HG03175 (cell line): Measurements from ENCODE around the gene PRKCQ.

ENCODE experiments used
- ATAC-seq: cut with Tn5 transposase; IDR thresholded peaks from one replicate; pipeline ENCODE4 v1.9.1; 2021; ENCODE audit warnings: mild to moderate bottlenecking, moderate library complexity; ENCODE audit not compliant: unreplicated experiment

PRKCQ gene

GRCh38 chr10:6570893-6571292 is 9.2 kb downstream of the PRKCQ start:
- no peak for ATAC-seq

GRCh38 chr10:6569259-6569658 is 10.8 kb downstream of the PRKCQ start:
- no peak for ATAC-seq

- ATAC-seq: no peak
These were observed 12.2 kb downstream of the PRKCQ start for GRCh38 chr10:6567884-6568283.

GRCh38 chr10:6567203-6567703 is 12.8 kb downstream of the PRKCQ start:
- ATAC-seq: no peak

GRCh38 chr10:6565588-6565987 is 14.5 kb downstream of the PRKCQ start:
- ATAC-seq: no peak

- no peak for ATAC-seq
These were observed 15.7 kb downstream of the PRKCQ start for GRCh38 chr10:6564367-6564766.

- no peak for ATAC-seq
These were observed 16.3 kb downstream of the PRKCQ start for GRCh38 chr10:6563731-6564130.

GRCh38 chr10:6563075-6563474 is 17.0 kb downstream of the PRKCQ start:
- no peak for ATAC-seq

GRCh38 chr10:6562221-6562620 is 17.9 kb downstream of the PRKCQ start:
- no peak for ATAC-seq

GRCh38 chr10:6561552-6561951 is 18.5 kb downstream of the PRKCQ start:
- no peak for ATAC-seq

- ATAC-seq: no peak
These were observed 21.2 kb downstream of the PRKCQ start for GRCh38 chr10:6558759-6559461.

GRCh38 chr10:6558272-6558671 is 21.8 kb downstream of the PRKCQ start:
- no peak for ATAC-seq

GRCh38 chr10:6553937-6554336 is 26.1 kb downstream of the PRKCQ start:
- ATAC-seq: no peak

GRCh38 chr10:6543431-6544005 is 36.6 kb downstream of the PRKCQ start:
- no peak for ATAC-seq

- no peak for ATAC-seq
These were observed 37.1 kb downstream of the PRKCQ start for GRCh38 chr10:6542999-6543430.

GRCh38 chr10:6539833-6540232 is 40.2 kb downstream of the PRKCQ start:
- no peak for ATAC-seq

- no peak for ATAC-seq
These were observed 42.3 kb downstream of the PRKCQ start for GRCh38 chr10:6537770-6538169.

GRCh38 chr10:6536102-6536501 is 44.0 kb downstream of the PRKCQ start:
- ATAC-seq: no peak

- no peak for ATAC-seq
These were observed 44.8 kb downstream of the PRKCQ start for GRCh38 chr10:6535156-6535764.

GRCh38 chr10:6532321-6532720 is 47.8 kb downstream of the PRKCQ start:
- ATAC-seq: no peak

GRCh38 chr10:6530966-6531365 is 49.1 kb downstream of the PRKCQ start:
- no peak for ATAC-seq

- no peak for ATAC-seq
These were observed 49.8 kb downstream of the PRKCQ start for GRCh38 chr10:6530211-6530840.
